ENCODE results near the gene SRL. TPM values are rescaled to one million over a fixed set of nuclear protein-coding genes. Genes with fewer than 3 reads are reported as not detected.

SRL gene
- total RNA-seq, 2 donors from 2014 or later = not detected

DNA sequence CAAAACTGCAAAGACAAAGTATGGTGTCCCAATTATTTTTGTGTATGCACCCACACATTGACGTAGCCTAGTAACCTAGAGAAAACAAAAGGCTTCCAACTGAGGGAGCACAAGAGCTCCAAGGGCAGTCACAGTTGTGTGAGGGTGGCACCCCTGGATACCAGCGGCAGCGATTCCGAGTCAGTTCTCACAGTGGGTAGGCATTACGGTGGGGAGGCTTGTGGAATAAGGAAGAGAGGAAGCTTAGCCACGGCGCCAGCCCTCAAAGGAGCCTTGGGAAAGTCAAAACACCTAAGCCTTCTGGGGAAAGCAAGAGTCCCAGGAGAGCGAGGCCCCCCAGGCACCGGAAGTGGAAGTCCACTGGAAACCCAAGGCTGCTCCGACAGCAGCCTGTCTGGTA is 94.6 kb downstream of the SRL start:
- Histone ChIP-seq H3K27ac (no peak overlapping the region), H3K4me1 (no peaks in the 10 kb centered on the region), H3K27me3 (no peaks in the 10 kb centered on the region), H3K36me3 (replicated peaks in 1 of 2; ENCODE audit: insufficient read depth in 1 of 2, low read depth in 2 of 2) (no peaks in the 10 kb centered on the region), H3K4me3 (no peak overlapping the region), H3K9me3 (no peaks in the 10 kb centered on the region)
- ATAC-seq = no peak
- WGBS, 2 donors = 88 to 95% methylated on average over 4 to 10 of the region's 10 CpGs
- TF ChIP-seq, protein P1, sequence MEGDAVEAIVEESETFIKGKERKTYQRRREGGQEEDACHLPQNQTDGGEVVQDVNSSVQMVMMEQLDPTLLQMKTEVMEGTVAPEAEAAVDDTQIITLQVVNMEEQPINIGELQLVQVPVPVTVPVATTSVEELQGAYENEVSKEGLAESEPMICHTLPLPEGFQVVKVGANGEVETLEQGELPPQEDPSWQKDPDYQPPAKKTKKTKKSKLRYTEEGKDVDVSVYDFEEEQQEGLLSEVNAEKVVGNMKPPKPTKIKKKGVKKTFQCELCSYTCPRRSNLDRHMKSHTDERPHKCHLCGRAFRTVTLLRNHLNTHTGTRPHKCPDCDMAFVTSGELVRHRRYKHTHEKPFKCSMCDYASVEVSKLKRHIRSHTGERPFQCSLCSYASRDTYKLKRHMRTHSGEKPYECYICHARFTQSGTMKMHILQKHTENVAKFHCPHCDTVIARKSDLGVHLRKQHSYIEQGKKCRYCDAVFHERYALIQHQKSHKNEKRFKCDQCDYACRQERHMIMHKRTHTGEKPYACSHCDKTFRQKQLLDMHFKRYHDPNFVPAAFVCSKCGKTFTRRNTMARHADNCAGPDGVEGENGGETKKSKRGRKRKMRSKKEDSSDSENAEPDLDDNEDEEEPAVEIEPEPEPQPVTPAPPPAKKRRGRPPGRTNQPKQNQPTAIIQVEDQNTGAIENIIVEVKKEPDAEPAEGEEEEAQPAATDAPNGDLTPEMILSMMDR (IDR thresholded peaks at IDR 0.05) = no peak
- no peak for TF ChIP-seq POLR2A (IDR thresholded peaks at IDR 0.05)
- intact Hi-C loops (cut with DNase I) = no loop called here
- DNase-seq = no peak

GRCh38 chr16:4142268-4142667 is 99.6 kb downstream of the SRL start:
- no peak for ATAC-seq

GRCh38 chr16:4141604-4142003 is 100.3 kb downstream of the SRL start:
- intact Hi-C loops (cut with DNase I) = no loop called here

More at GRCh38 chr16:4142268-4142667, 99.6 kb downstream of the SRL start:
- Histone ChIP-seq H3K4me3 (no peak overlapping the region), H3K9me3 (no peaks in the 10 kb centered on the region), H3K4me1 (no peaks in the 10 kb centered on the region), H3K27ac (no peak overlapping the region), H3K36me3 (replicated peaks in 1 of 2; ENCODE audit: insufficient read depth in 1 of 2, low read depth in 2 of 2) (no peaks in the 10 kb centered on the region), H3K27me3 (no peaks in the 10 kb centered on the region)
- WGBS, 2 donors = 58 to 80% methylated on average over 5 of the region's 5 CpGs
- DNase-seq = peak in 1 of 4 donors; percentile 3
- intact Hi-C loops (cut with DNase I) = no loop called here
- no peak for TF ChIP-seq POLR2A (IDR thresholded peaks at IDR 0.05)
- TF ChIP-seq, protein P1 (IDR thresholded peaks at IDR 0.05) = no peak

DNA sequence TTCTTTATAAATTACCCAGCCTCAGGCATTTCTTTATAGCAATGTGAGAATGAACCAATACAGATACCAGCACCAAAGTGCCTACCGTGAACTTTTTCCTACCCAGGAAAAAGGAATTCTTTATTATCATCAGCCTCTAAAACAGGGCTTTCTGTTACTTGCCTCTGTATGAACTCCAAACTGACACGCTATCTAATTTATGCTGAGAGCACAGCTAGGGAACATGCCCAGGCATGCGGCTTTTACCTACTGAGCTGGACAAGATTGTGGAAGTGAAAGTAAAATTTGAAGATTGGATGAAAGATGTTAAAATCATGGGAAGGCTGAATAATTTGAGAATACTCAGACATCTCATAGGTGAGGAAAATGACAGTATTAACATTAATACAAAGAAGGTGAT is 101.2 kb downstream of the SRL start:
- intact Hi-C loops (cut with DNase I) = no loop called here
- Histone ChIP-seq H3K27ac (no peak overlapping the region), H3K4me3 (no peak overlapping the region), H3K9me3 (no peaks in the 10 kb centered on the region), H3K36me3 (replicated peaks in 1 of 2; ENCODE audit: insufficient read depth in 1 of 2, low read depth in 2 of 2) (no peaks in the 10 kb centered on the region), H3K27me3 (no peaks in the 10 kb centered on the region), H3K4me1 (peaks cover 6% of the 10 kb centered on the region)
- 84 to 90% methylated on average over 3 of the region's 3 CpGs for WGBS, 2 donors
- DNase-seq (no peak), ATAC-seq (no peak)
- TF ChIP-seq, protein P1 (IDR thresholded peaks at IDR 0.05) = no peak
- TF ChIP-seq POLR2A (IDR thresholded peaks at IDR 0.05) = no peak

More at GRCh38 chr16:4141604-4142003, 100.3 kb downstream of the SRL start:
- TF ChIP-seq POLR2A (IDR thresholded peaks at IDR 0.05) = no peak
- TF ChIP-seq, protein P1 (IDR thresholded peaks at IDR 0.05) = no peak
- Histone ChIP-seq H3K27me3 (no peaks in the 10 kb centered on the region), H3K9me3 (no peaks in the 10 kb centered on the region), H3K4me1 (peaks cover under 1% of the 10 kb centered on the region), H3K4me3 (no peak overlapping the region), H3K27ac (no peak overlapping the region), H3K36me3 (replicated peaks in 1 of 2; ENCODE audit: insufficient read depth in 1 of 2, low read depth in 2 of 2) (no peaks in the 10 kb centered on the region)
- WGBS, 2 donors = 88 to 93% methylated on average over 12 of the region's 12 CpGs
- DNase-seq (no peak), ATAC-seq (no peak)

DNA sequence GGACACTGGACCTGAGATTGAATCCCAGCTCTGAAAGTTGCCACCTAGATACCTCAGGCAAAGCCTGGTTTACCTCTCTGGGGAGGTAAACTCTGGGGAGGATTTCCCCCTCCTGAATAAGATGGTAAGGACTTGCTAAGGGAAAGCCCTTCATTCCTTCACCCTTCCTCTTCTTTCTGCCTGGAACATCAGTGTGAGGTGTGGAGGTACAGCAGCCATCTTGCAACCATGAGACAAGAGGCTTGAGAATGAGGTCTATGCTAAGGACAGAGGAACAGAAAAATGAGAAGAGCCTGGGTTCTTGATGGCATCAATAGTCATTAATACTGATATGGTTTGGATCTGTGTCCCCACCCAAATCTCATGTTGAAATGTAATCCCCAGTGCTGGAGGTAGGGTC is 101.9 kb downstream of the SRL start:
- no peak for ATAC-seq
- no peaks in the 10 kb centered on the region for H3K9me3 ChIP-seq
- no peak overlapping the region for H3K27ac ChIP-seq
- H3K27me3 ChIP-seq = no peaks in the 10 kb centered on the region
- no peak overlapping the region for H3K4me3 ChIP-seq
- H3K36me3 ChIP-seq (replicated peaks in 1 of 2; ENCODE audit: insufficient read depth in 1 of 2, low read depth in 2 of 2) = no peaks in the 10 kb centered on the region
- H3K4me1 ChIP-seq = peaks cover 6% of the 10 kb centered on the region
- intact Hi-C loops (cut with DNase I) = no loop called here
- TF ChIP-seq, protein P1 (IDR thresholded peaks at IDR 0.05) = no peak
- no peak for TF ChIP-seq POLR2A (IDR thresholded peaks at IDR 0.05)
- no peak for DNase-seq

Data from body of pancreas (tissue), 4 donors.